Heart right ventricle (tissue), 16 donors: Measurements from ENCODE around the gene AIRE. TPM values are rescaled to one million over a fixed set of nuclear protein-coding genes. Genes with fewer than 3 reads are reported as not detected.

Experiments
- ATAC-seq, 8 donors: fragments of 200-7000 bp; cut with Tn5 transposase; one replicate each; pipeline ENCODE4 v1.9.1; 2020; ENCODE audit warnings: mild to moderate bottlenecking in 8 of 8, moderate library complexity in 8 of 8, moderate number of reproducible peaks in 1 of 8
- DNase-seq, 2 donors: peaks; one replicate each; pipeline ENCODE4 v3.0.0-alpha.2; 2020
- H3K27ac ChIP-seq, 10 donors: fragments of 200-600 bp; sonication (generic) in 2 of 10; one replicate each; pipeline versions ENCODE4 v1.5.0 to v1.8.0; 2020 to 2022; ENCODE audit warnings: mild to moderate bottlenecking in 3 of 10
- H3K27me3 ChIP-seq, 7 donors: fragments of 200-600 bp; one replicate each; pipeline ENCODE4 v1.8.0; 2021 to 2022; ENCODE audit warnings: mild to moderate bottlenecking in 2 of 7
- H3K36me3 ChIP-seq, 9 donors: fragments of 200-600 bp; sonication (generic) in 1 of 9; one replicate each; pipeline versions ENCODE4 v1.5.0 to v1.8.0; 2020 to 2022; ENCODE audit warnings: mild to moderate bottlenecking in 2 of 9
- H3K4me1 ChIP-seq, 9 donors: fragments of 200-600 bp; sonication (generic) in 1 of 9; one replicate each; pipeline versions ENCODE4 v1.5.0 to v1.8.0; 2020 to 2022; ENCODE audit warnings: mild to moderate bottlenecking in 4 of 9
- H3K4me3 ChIP-seq, 10 donors: fragments of 200-600 bp; sonication (generic) in 2 of 10; one replicate each; pipeline versions ENCODE4 v1.5.0 to v1.8.0; 2020 to 2022; ENCODE audit warnings: mild to moderate bottlenecking in 7 of 10, moderate library complexity in 2 of 10
- H3K9me3 ChIP-seq, 11 donors: fragments of 200-600 bp in 10 of 11; sonication (generic) in 2 of 11; one replicate each; pipeline versions ENCODE4 v1.5.0 to v1.8.0; 2013 to 2022; ENCODE audit warnings: mild to moderate bottlenecking in 2 of 11, control low read depth in 1 of 11, moderate library complexity in 1 of 11
- CTCF ChIP-seq, 9 donors: fragments of 200-600 bp; sonication (generic) in 2 of 9; IDR thresholded peaks; one replicate each; pipeline versions ENCODE4 v1.5.0 to v1.8.0; 2021 to 2022; ENCODE audit warnings: antibody characterized with exemption in 9 of 9, mild to moderate bottlenecking in 5 of 9, moderate library complexity in 1 of 9
- WGBS, 2 donors: extraction: QIAGEN DNeasy Blood & Tissue Kit; methylation state at CpG; one replicate each; pipeline ENCODE4 v1.1.7; 2013; ENCODE audit warnings: inconsistent platforms in 1 of 2; 5-methylcytosine and 5-hydroxymethylcytosine counted together
- intact Hi-C, 10 donors: fragments of 100-400 bp; cut with DNase I; formaldehyde crosslinking; loops; one replicate each; pipeline versions ENCODE4 v1.11.1 to v1.14.2; 2022
- polyA plus RNA-seq, 2 donors: library from polyadenylated mRNA; stranded (reverse); fragments of 200-250 nt; gene quantifications; one replicate each; pipeline ENCODE4 v1.2.3, GENCODE V29; 2013
- total RNA-seq, 10 donors: library from RNA; stranded (reverse); fragmentation: NEBNext Ultra II Directional in 3 of 10; extraction: Animal tissue kit (Norgen Biotek cat#: 25700) in 3 of 10; gene quantifications; one replicate each; pipeline versions ENCODE4 v1.2.1 to v1.2.4, GENCODE V29; 2021 to 2023
- donor health status: Arrhythmogenic right ventricular cardiomyopathy.
- donor health status: ischemic (EF 13 %, LVEDD 7.1; RV severe dilation, severe dysfunction).
- donor health status: healthy with polysubstance abuse.
- donor health status: DM: no; HTN: yes; CAD: no.
- donor health status: DM: no; HTN: no; CAD: no.
- donor health status: ischemic (EF 25% LVEDD 6.9; RV normal size, moderate dysfunction).
- donor health status: ischemic (EF 25% LVEDD 5.7; RV mildly dilated, moderate dysfunction).
- donor health status: healthy.
- donor health status: DM: yes; HTN: yes; CAD: no.
- donor health status: Ischemic cardiomyopathy.
- donor health status: ischemic (EF 35%, LVEDD 5.7; RV mildly dilated, moderate dysfunction).
- donor health status: nonischemic (EF 11% LVEDD 7.7; RV severe dilation, severe dysfunction).
- donor health status: DM: yes; HTN: yes; CAD: no.
- donor health status: PGD.
- donor health status: ischemic (EF 29% LVEDD 5.4; RV normal size, mild dysfunction).
- donor health status: nonischemic (EF 23%, LVEDD 6.1; RV moderate dilation, normal function).

The AIRE gene
- total and polyA plus RNA-seq, 12 donors, result 0.05 to 0.10 (median 0.06) TPM; not detected in 9

DNA sequence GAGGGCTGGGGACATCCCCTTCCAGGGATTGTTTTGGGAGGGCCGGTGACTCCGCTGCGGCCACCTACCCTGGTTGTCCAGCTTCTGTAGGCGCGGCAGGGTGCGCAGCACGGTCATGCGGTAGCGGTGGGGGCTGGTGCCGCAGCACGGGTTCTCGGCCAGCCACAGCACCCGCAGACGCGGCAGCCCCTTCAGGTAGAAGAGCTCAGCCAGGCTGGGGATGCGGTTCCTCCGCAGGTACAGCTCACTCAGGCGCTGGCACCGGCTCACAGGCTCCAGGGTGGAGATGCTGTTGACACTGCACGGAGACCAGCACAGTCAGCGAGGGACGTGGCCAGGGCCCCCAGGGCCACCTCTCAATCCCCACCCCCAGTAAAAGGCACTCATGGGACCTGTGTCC is 47.3 kb downstream of the AIRE start:
- intact Hi-C loops, result no loop called here
- Histone ChIP-seq H3K4me1 (peaks cover 0 to 8% (median 2%) of the 10 kb centered on the region in 9 donors), H3K27me3 (no peaks in the 10 kb centered on the region), H3K4me3 (no peak overlapping the region), H3K9me3 (no peaks in the 10 kb centered on the region), H3K27ac (no peak overlapping the region), H3K36me3 (peaks cover 0 to 68% (median 5%) of the 10 kb centered on the region in 9 donors)
- peak in 1 of 2 donors; percentile 13 for DNase-seq
- no peak for ATAC-seq
- WGBS, 2 donors, result 95 to 99% methylated on average over 22 of the region's 22 CpGs
- no peak for TF ChIP-seq CTCF (IDR thresholded peaks at IDR 0.05)

DNA sequence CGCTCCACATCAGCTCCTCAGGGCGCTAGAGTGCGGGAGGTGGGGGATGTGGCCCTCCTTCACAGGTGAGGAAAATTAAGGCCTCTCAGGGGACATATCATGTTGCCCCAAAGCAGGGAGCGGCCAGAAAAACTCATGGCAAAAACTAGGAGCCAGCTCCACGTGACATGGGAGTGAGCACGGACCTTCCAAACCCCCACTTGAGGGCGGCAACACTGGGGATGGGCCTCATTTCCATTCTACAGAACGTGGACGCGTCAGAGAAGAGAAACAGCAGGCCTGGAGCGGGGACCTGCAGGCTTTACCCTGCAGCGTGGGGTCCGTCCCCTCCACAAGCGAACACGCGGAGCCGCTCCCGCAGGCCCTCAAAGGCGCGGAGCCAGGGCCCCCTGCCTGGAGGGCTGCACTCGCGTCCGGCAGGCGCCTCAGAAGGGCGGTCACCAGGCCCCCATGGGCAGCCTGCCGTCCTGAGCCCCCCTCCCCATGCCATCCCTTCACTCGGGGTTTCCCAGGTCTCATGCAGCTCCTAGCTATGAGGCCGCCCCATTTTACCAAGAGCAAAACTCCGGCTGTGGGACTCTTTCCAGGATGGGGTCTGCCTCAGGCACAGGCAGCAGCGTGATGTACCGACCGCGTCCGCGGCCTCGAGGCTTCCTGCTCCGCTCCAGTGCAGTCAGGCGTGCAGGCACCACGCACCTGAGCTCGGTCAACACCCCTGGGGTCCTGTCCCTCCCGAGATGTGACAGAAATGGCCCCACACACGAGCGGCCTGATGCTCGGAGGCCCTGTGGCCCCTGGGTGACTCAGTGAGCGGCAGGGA is 48.0 kb downstream of the AIRE start:
- WGBS, 2 donors, result 88 to 91% methylated on average over 45 of the region's 45 CpGs
- H3K27ac ChIP-seq, result no peak overlapping the region
- H3K4me1 ChIP-seq, result peaks cover 0 to 13% (median 8%) of the 10 kb centered on the region in 9 donors
- H3K9me3 ChIP-seq, result no peaks in the 10 kb centered on the region
- peaks cover 0 to 61% (median 5%) of the 10 kb centered on the region in 9 donors for H3K36me3 ChIP-seq
- ATAC-seq, result no peak
- TF ChIP-seq CTCF (IDR thresholded peaks at IDR 0.05), result no peak
- H3K4me3 ChIP-seq, result no peak overlapping the region
- DNase-seq, result peak in 1 of 2 donors; percentile 10
- no peaks in the 10 kb centered on the region for H3K27me3 ChIP-seq
- intact Hi-C loops, result no loop called here

GRCh38 chr21:44334329-44335030 is 48.8 kb downstream of the AIRE start:
- no peak for TF ChIP-seq CTCF (IDR thresholded peaks at IDR 0.05)
- ATAC-seq (no peak), DNase-seq (peak in 1 of 2 donors; percentile 9)
- Histone ChIP-seq H3K36me3 (peaks cover 0 to 61% (median 5%) of the 10 kb centered on the region in 9 donors), H3K9me3 (no peaks in the 10 kb centered on the region), H3K4me3 (no peak overlapping the region), H3K27me3 (no peaks in the 10 kb centered on the region), H3K4me1 (peaks cover 0 to 13% (median 10%) of the 10 kb centered on the region in 9 donors), H3K27ac (no peak overlapping the region)
- 89 to 91% methylated on average over 25 to 26 of the region's 26 CpGs for WGBS, 2 donors
- intact Hi-C loops, result loop anchor here in 2 of 10 donors (5.0 kb wide), 1 partner anchor 32 kb away; the partner anchor contains the start of gene PFKL (in 2 of the 2)

DNA sequence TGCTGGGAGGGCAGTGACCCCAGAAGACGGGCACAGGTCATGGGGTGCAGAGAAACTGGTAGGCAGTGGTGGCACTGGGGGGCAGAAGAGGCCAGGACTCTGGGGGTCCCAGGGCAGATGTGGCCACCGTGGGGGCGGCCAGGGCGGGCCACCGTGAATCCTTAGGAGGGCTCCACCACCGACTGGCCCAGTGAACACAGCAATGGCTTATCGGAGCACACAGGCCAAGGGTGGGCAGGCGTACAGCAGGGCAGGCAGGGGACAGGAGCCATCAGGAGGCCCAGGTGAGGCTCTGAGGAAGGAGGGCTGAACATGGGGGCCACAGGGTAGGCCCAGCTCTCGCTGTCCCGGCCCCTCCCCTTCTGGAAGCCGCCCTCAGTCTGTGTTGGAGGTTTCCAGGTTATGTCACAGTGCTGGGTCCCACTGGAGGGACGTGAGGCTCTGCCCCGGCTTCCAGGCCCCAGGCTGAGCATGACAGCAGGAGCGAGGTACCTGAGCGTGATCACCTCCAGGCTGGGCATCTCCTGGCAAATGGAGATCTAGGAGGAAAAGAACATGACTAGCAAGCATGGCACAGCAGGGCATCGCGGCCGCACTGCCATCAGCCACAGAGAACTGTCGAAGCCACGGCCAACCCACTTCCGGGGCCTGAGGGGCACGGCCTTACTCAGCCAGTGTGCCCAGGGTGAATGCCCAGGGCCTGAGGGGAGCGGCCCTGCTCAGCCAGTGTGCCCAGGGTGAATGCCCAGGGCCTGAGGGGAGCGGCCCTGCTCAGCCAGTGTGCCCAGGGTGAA is 49.8 kb downstream of the AIRE start:
- ATAC-seq (no peak), DNase-seq (peak in 1 of 2 donors; percentile 7)

More for the DNA sequence above, 49.8 kb downstream of the AIRE start:
- peaks cover 5 to 22% (median 18%) of the 10 kb centered on the region in 9 donors for H3K4me1 ChIP-seq
- no peak overlapping the region for H3K4me3 ChIP-seq
- no peaks in the 10 kb centered on the region for H3K27me3 ChIP-seq
- H3K27ac ChIP-seq, result no peak overlapping the region
- TF ChIP-seq CTCF (IDR thresholded peaks at IDR 0.05), result no peak
- 95 to 96% methylated on average over 23 of the region's 24 CpGs for WGBS, 2 donors
- intact Hi-C loops, result loop anchor here in 3 of 10 donors (2.0 to 5.0 kb wide), 2 partner anchors 33 to 35 kb away; partner anchors contain the start of gene PFKL (in 3 of the 3)
- peaks cover 0 to 53% (median 5%) of the 10 kb centered on the region in 9 donors for H3K36me3 ChIP-seq
- no peaks in the 10 kb centered on the region for H3K9me3 ChIP-seq
